DOHH2 (cell line): ENCODE data around the gene APBB1.

ENCODE experiments used
- CTCF ChIP-seq: fragments of 200-600 bp; sonication (generic); IDR thresholded peaks from one replicate; pipeline ENCODE4 v1.5.1; 2014; ENCODE audit warnings: antibody characterized with exemption, mild to moderate bottlenecking, low read depth, low read length; ENCODE audit not compliant: poor library complexity, severe bottlenecking
- EZH2phosphoT487 ChIP-seq: fragments of 200-600 bp; sonication (generic); IDR thresholded peaks from 2 replicates; pipeline ENCODE4 v1.6.1; 2017; ENCODE audit warnings: borderline replicate concordance, mild to moderate bottlenecking, antibody characterized with exemption, low read length, moderate library complexity, mixed read lengths

GRCh38 chr11:6458352-6459098, 39.6 kb upstream of the APBB1 start:
- TF ChIP-seq CTCF (no peak), EZH2phosphoT487 (no peak)
